Measurements from ENCODE around the gene ZNF205.

GRCh38 chr16:3135126-3135715, 22.8 kb downstream of the ZNF205 start:
- no peak for TF ChIP-seq EZH2 (IDR thresholded peaks at IDR 0.05; ENCODE audit: low read length, missing control alignments)
- TF ChIP-seq, protein P1, sequence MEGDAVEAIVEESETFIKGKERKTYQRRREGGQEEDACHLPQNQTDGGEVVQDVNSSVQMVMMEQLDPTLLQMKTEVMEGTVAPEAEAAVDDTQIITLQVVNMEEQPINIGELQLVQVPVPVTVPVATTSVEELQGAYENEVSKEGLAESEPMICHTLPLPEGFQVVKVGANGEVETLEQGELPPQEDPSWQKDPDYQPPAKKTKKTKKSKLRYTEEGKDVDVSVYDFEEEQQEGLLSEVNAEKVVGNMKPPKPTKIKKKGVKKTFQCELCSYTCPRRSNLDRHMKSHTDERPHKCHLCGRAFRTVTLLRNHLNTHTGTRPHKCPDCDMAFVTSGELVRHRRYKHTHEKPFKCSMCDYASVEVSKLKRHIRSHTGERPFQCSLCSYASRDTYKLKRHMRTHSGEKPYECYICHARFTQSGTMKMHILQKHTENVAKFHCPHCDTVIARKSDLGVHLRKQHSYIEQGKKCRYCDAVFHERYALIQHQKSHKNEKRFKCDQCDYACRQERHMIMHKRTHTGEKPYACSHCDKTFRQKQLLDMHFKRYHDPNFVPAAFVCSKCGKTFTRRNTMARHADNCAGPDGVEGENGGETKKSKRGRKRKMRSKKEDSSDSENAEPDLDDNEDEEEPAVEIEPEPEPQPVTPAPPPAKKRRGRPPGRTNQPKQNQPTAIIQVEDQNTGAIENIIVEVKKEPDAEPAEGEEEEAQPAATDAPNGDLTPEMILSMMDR (conservative IDR thresholded peaks at IDR 0.05 in 1 of 2, IDR thresholded peaks at IDR 0.05 in 1 of 2; ENCODE audit: low read depth in 1 of 2, low read length in 2 of 2), result no peak
